Measurements from ENCODE around the gene HAAO. TPM values are rescaled to one million over a fixed set of nuclear protein-coding genes. Genes with fewer than 3 reads are reported as not detected.

HAAO gene
- total RNA-seq, 2 experiments from 2014 or later: 0.17 TPM; not detected in 1

- intact Hi-C loops (cut with micrococcal nuclease): no loop called here
- ChIA-PET CTCF (interaction anchor here (0.6 to 1.4 kb wide), 2 partner anchors 28 to 429 kb away, joined by 3 to 5 read pairs; no protein-coding TSS in a partner anchor), POLR2A (interaction anchor here (0.6 to 1.2 kb wide), 2 partner anchors 10 to 486 kb away, joined by 4 read pairs; no protein-coding TSS in a partner anchor)
- Mint-ChIP-seq H3K27ac (no peak overlapping the region), H3K36me3 (no peaks in the 10 kb centered on the region), H3K4me1 (ENCODE audit: low read depth) (peaks cover 11% of the 10 kb centered on the region), H3K4me3 (no peak overlapping the region), H3K9me3 (no peaks in the 10 kb centered on the region), H3K27me3 (peaks cover 18% of the 10 kb centered on the region)
- no peak for DNase-seq
Measured at GRCh38 chr2:42800461-42800962, 8.1 kb upstream of the HAAO start.

- Mint-ChIP-seq H3K36me3 (no peaks in the 10 kb centered on the region), H3K9me3 (no peaks in the 10 kb centered on the region), H3K4me1 (ENCODE audit: low read depth) (peaks cover 11% of the 10 kb centered on the region), H3K4me3 (no peak overlapping the region), H3K27ac (no peak overlapping the region), H3K27me3 (peaks cover 20% of the 10 kb centered on the region)
- no peak for DNase-seq
- CTCF ChIA-PET: interaction anchor here (1.4 kb wide), 1 partner anchor 29 kb away, joined by 5 read pairs; no protein-coding TSS in a partner anchor
- intact Hi-C loops (cut with micrococcal nuclease): loop anchor here (10.0 kb wide), 1 partner anchor 305 kb away; the partner anchor contains the start of gene KCNG3
- POLR2A ChIA-PET: no interaction called here
Measured at GRCh38 chr2:42799881-42800280, 7.5 kb upstream of the HAAO start.

GRCh38 chr2:42797281-42797680 lies 4.9 kb upstream of the HAAO start:
- H3K36me3 Mint-ChIP-seq: no peaks in the 10 kb centered on the region
- H3K4me1 Mint-ChIP-seq (ENCODE audit: low read depth): peaks cover 18% of the 10 kb centered on the region
- intact Hi-C loops (cut with micrococcal nuclease): loop anchor here (10.0 kb wide), 1 partner anchor 302 kb away; the partner anchor contains the start of gene KCNG3
- no peaks in the 10 kb centered on the region for H3K9me3 Mint-ChIP-seq
- peaks cover 30% of the 10 kb centered on the region for H3K27me3 Mint-ChIP-seq
- no peak overlapping the region for H3K4me3 Mint-ChIP-seq
- POLR2A ChIA-PET: interaction anchor here (4.2 kb wide), 1 partner anchor 13 kb away, joined by 19 read pairs; no protein-coding TSS in a partner anchor
- CTCF ChIA-PET: no interaction called here
- H3K27ac Mint-ChIP-seq: no peak overlapping the region
- no peak for DNase-seq

GRCh38 chr2:42796427-42797248 lies 4.3 kb upstream of the HAAO start:
- peak overlapping the region; percentile 15 for H3K27ac Mint-ChIP-seq
- DNase-seq: no peak
- H3K4me1 Mint-ChIP-seq (ENCODE audit: low read depth): peaks cover 20% of the 10 kb centered on the region
- no peaks in the 10 kb centered on the region for H3K9me3 Mint-ChIP-seq
- intact Hi-C loops (cut with micrococcal nuclease): loop anchor here (10.0 kb wide), 1 partner anchor 302 kb away; the partner anchor contains the start of gene KCNG3
- H3K27me3 Mint-ChIP-seq: peaks cover 34% of the 10 kb centered on the region
- no peak overlapping the region for H3K4me3 Mint-ChIP-seq
- ChIA-PET CTCF (interaction anchor here (1.0 kb wide), 1 partner anchor 151 kb away, joined by 3 read pairs; no protein-coding TSS in a partner anchor), POLR2A (interaction anchor here (4.2 kb wide), 1 partner anchor 14 kb away, joined by 19 read pairs; no protein-coding TSS in a partner anchor)
- H3K36me3 Mint-ChIP-seq: no peaks in the 10 kb centered on the region

- no peak for DNase-seq
- Mint-ChIP-seq H3K4me1 (ENCODE audit: low read depth) (peaks cover 20% of the 10 kb centered on the region), H3K36me3 (no peaks in the 10 kb centered on the region), H3K9me3 (no peaks in the 10 kb centered on the region), H3K4me3 (no peak overlapping the region), H3K27ac (no peak overlapping the region), H3K27me3 (peaks cover 39% of the 10 kb centered on the region)
- CTCF ChIA-PET: interaction anchor here (1.0 kb wide), 1 partner anchor 151 kb away, joined by 3 read pairs; no protein-coding TSS in a partner anchor
- POLR2A ChIA-PET: interaction anchor here (4.2 kb wide), 1 partner anchor 15 kb away, joined by 19 read pairs; no protein-coding TSS in a partner anchor
- intact Hi-C loops (cut with micrococcal nuclease): loop anchor here (10.0 kb wide), 1 partner anchor 301 kb away; the partner anchor contains the start of gene KCNG3
Measured at GRCh38 chr2:42795841-42796301, 3.5 kb upstream of the HAAO start.

GRCh38 chr2:42795275-42795674 lies 2.9 kb upstream of the HAAO start:
- intact Hi-C loops (cut with micrococcal nuclease): loop anchor here (10.0 kb wide), 1 partner anchor 300 kb away; the partner anchor contains the start of gene KCNG3
- no peak overlapping the region for H3K4me3 Mint-ChIP-seq
- ChIA-PET POLR2A (interaction anchor here (4.2 kb wide), 1 partner anchor 15 kb away, joined by 19 read pairs; no protein-coding TSS in a partner anchor), CTCF (interaction anchor here (1.3 kb wide), 1 partner anchor 15 kb away, joined by 5 read pairs; no protein-coding TSS in a partner anchor)
- H3K27ac Mint-ChIP-seq: no peak overlapping the region
- H3K36me3 Mint-ChIP-seq: no peaks in the 10 kb centered on the region
- no peak for DNase-seq
- peaks cover 20% of the 10 kb centered on the region for H3K4me1 Mint-ChIP-seq (ENCODE audit: low read depth)
- peaks cover 42% of the 10 kb centered on the region for H3K27me3 Mint-ChIP-seq
- H3K9me3 Mint-ChIP-seq: no peaks in the 10 kb centered on the region

GRCh38 chr2:42794271-42795046 lies 2.1 kb upstream of the HAAO start:
- Mint-ChIP-seq H3K9me3 (no peaks in the 10 kb centered on the region), H3K4me1 (ENCODE audit: low read depth) (peaks cover 20% of the 10 kb centered on the region), H3K27ac (no peak overlapping the region), H3K4me3 (no peak overlapping the region), H3K27me3 (peaks cover 49% of the 10 kb centered on the region), H3K36me3 (no peaks in the 10 kb centered on the region)
- CTCF ChIA-PET: interaction anchor here (1.3 kb wide), 1 partner anchor 16 kb away, joined by 5 read pairs; no protein-coding TSS in a partner anchor
- DNase-seq: no peak
- POLR2A ChIA-PET: interaction anchor here (4.2 kb wide), 1 partner anchor 16 kb away, joined by 19 read pairs; no protein-coding TSS in a partner anchor
- intact Hi-C loops (cut with micrococcal nuclease): loop anchor here (10.0 kb wide), 1 partner anchor 300 kb away; the partner anchor contains the start of gene KCNG3

GRCh38 chr2:42793334-42794270 lies 1.2 kb upstream of the HAAO start:
- H3K27ac Mint-ChIP-seq: no peak overlapping the region
- no peaks in the 10 kb centered on the region for H3K36me3 Mint-ChIP-seq
- CTCF ChIA-PET: interaction anchor here (1.3 kb wide), 1 partner anchor 17 kb away, joined by 5 read pairs; no protein-coding TSS in a partner anchor
- H3K27me3 Mint-ChIP-seq: peaks cover 51% of the 10 kb centered on the region
- intact Hi-C loops (cut with micrococcal nuclease): loop anchor here (10.0 kb wide), 1 partner anchor 299 kb away; the partner anchor contains the start of gene KCNG3
- H3K9me3 Mint-ChIP-seq: no peaks in the 10 kb centered on the region
- peaks cover 20% of the 10 kb centered on the region for H3K4me1 Mint-ChIP-seq (ENCODE audit: low read depth)
- DNase-seq: no peak
- POLR2A ChIA-PET: interaction anchor here (4.2 kb wide), 1 partner anchor 17 kb away, joined by 19 read pairs; no protein-coding TSS in a partner anchor
- peak overlapping the region; percentile 33 for H3K4me3 Mint-ChIP-seq

GRCh38 chr2:42792087-42792582 lies 248 bp downstream of the HAAO start:
- Mint-ChIP-seq H3K4me3 (peak overlapping the region; percentile 60), H3K4me1 (ENCODE audit: low read depth) (peaks cover 20% of the 10 kb centered on the region), H3K36me3 (no peaks in the 10 kb centered on the region), H3K27me3 (peaks cover 53% of the 10 kb centered on the region), H3K9me3 (no peaks in the 10 kb centered on the region), H3K27ac (no peak overlapping the region)
- ChIA-PET POLR2A (interaction anchor here (1.9 kb wide), 1 partner anchor 18 kb away, joined by 7 read pairs; no protein-coding TSS in a partner anchor), CTCF (no interaction called here)
- peak; percentile 23 for DNase-seq
- intact Hi-C loops (cut with micrococcal nuclease): loop anchor here (10.0 kb wide), 1 partner anchor 297 kb away; the partner anchor contains the start of gene KCNG3

- Mint-ChIP-seq H3K36me3 (no peaks in the 10 kb centered on the region), H3K9me3 (no peaks in the 10 kb centered on the region), H3K4me3 (no peak overlapping the region), H3K4me1 (ENCODE audit: low read depth) (peaks cover 19% of the 10 kb centered on the region), H3K27ac (no peak overlapping the region), H3K27me3 (peaks cover 52% of the 10 kb centered on the region)
- DNase-seq: no peak
- ChIA-PET POLR2A (interaction anchor here (1.9 kb wide), 1 partner anchor 19 kb away, joined by 7 read pairs; no protein-coding TSS in a partner anchor), CTCF (no interaction called here)
- intact Hi-C loops (cut with micrococcal nuclease): loop anchor here (10.0 kb wide), 1 partner anchor 297 kb away; the partner anchor contains the start of gene KCNG3
Measured at GRCh38 chr2:42791606-42792005, 777 bp downstream of the HAAO start.
